ENCODE data around the gene GCDH.

GRCh38 chr19:12884627-12884925 is 6.4 kb upstream of the GCDH start:
- no peak for TF ChIP-seq CTCF (optimal IDR thresholded peaks at IDR 0.05 in 1 of 3, IDR thresholded peaks at IDR 0.05 in 1 of 3, conservative IDR thresholded peaks at IDR 0.05 in 1 of 3; ENCODE audit: extremely low read depth in 1 of 3, insufficient read depth in 2 of 3, low read length in 3 of 3)
- TF ChIP-seq EZH2 (IDR thresholded peaks at IDR 0.05; ENCODE audit: low read length), result no peak
